ENCODE measurements around the gene MC5R.

Gene MC5R

GRCh38 chr18:13813271-13813849 lies 10.6 kb upstream of the MC5R start:
- no peak for DNase-seq (ENCODE audit: extremely low read depth, insufficient read length)
- Histone ChIP-seq H3K4me3 (replicated peaks; ENCODE audit: low read depth, low read length) (no peak overlapping the region), H3K27me3 (replicated peaks; ENCODE audit: control insufficient read depth, insufficient read depth, low read length) (peaks cover 3% of the 10 kb centered on the region; the same call in 1 of the 2 replicates), H3K36me3 (ENCODE audit: control insufficient read depth, insufficient read depth, low read length) (no peaks in the 10 kb centered on the region)
- TF ChIP-seq CTCF (IDR thresholded peaks at IDR 0.05; ENCODE audit: insufficient read depth, low read length, poor library complexity, severe bottlenecking) = peak; percentile 81

- no peak for TF ChIP-seq CTCF (IDR thresholded peaks at IDR 0.05; ENCODE audit: insufficient read depth, low read length, poor library complexity, severe bottlenecking)
- H3K27me3 ChIP-seq (replicated peaks; ENCODE audit: control insufficient read depth, insufficient read depth, low read length) = no peaks in the 10 kb centered on the region; the same call in none of the 2 replicates
- DNase-seq (ENCODE audit: extremely low read depth, insufficient read length) = no peak
- H3K36me3 ChIP-seq (ENCODE audit: control insufficient read depth, insufficient read depth, low read length) = no peaks in the 10 kb centered on the region
- H3K4me3 ChIP-seq (replicated peaks; ENCODE audit: low read depth, low read length) = no peak overlapping the region
Measured at GRCh38 chr18:13826209-13826608, 2.3 kb downstream of the MC5R start.

GRCh38 chr18:13831864-13832508 lies 8.0 kb downstream of the MC5R start:
- TF ChIP-seq CTCF (IDR thresholded peaks at IDR 0.05; ENCODE audit: insufficient read depth, low read length, poor library complexity, severe bottlenecking) = peak; percentile 25
- no peaks in the 10 kb centered on the region for H3K36me3 ChIP-seq (ENCODE audit: control insufficient read depth, insufficient read depth, low read length)
- DNase-seq (ENCODE audit: extremely low read depth, insufficient read length) = no peak
- no peaks in the 10 kb centered on the region; the same call in 1 of the 2 replicates for H3K27me3 ChIP-seq (replicated peaks; ENCODE audit: control insufficient read depth, insufficient read depth, low read length)
- H3K4me3 ChIP-seq (replicated peaks; ENCODE audit: low read depth, low read length) = no peak overlapping the region

- Histone ChIP-seq H3K4me3 (replicated peaks; ENCODE audit: low read depth, low read length) (no peak overlapping the region), H3K36me3 (ENCODE audit: control insufficient read depth, insufficient read depth, low read length) (no peaks in the 10 kb centered on the region), H3K27me3 (replicated peaks; ENCODE audit: control insufficient read depth, insufficient read depth, low read length) (no peaks in the 10 kb centered on the region)
- DNase-seq (ENCODE audit: extremely low read depth, insufficient read length) = no peak
- no peak for TF ChIP-seq CTCF (IDR thresholded peaks at IDR 0.05; ENCODE audit: insufficient read depth, low read length, poor library complexity, severe bottlenecking)
Measured at GRCh38 chr18:13834496-13835015, 10.6 kb downstream of the MC5R start.

- Histone ChIP-seq H3K4me3 (replicated peaks; ENCODE audit: low read depth, low read length) (no peak overlapping the region), H3K36me3 (ENCODE audit: control insufficient read depth, insufficient read depth, low read length) (no peaks in the 10 kb centered on the region), H3K27me3 (replicated peaks; ENCODE audit: control insufficient read depth, insufficient read depth, low read length) (no peaks in the 10 kb centered on the region)
- DNase-seq (ENCODE audit: extremely low read depth, insufficient read length) = no peak
- TF ChIP-seq CTCF (IDR thresholded peaks at IDR 0.05; ENCODE audit: insufficient read depth, low read length, poor library complexity, severe bottlenecking) = no peak
Measured at GRCh38 chr18:13835202-13835601, 11.3 kb downstream of the MC5R start.
